Suprapubic skin (tissue), 4 donors: ENCODE results near the gene ZDHHC3.

Experiments used
- EP300 ChIP-seq: sonication (generic); formaldehyde crosslinking; IDR thresholded peaks from one replicate; pipeline ENCODE4 v1.6.1; 2017; ENCODE audit warnings: antibody characterized with exemption
- POLR2AphosphoS5 ChIP-seq, 3 donors: sonication (generic); formaldehyde crosslinking; IDR thresholded peaks; one replicate each; pipeline ENCODE4 v1.6.1; 2017; ENCODE audit warnings: antibody characterized with exemption in 3 of 3
- TF ChIP-seq, protein P1 (sequence below), 2 donors: fragments of 200-600 bp in 1 of 2; fragments of 450-650 bp in 1 of 2; sonication (generic) in 1 of 2; IDR thresholded peaks; one replicate each; pipeline ENCODE4 v1.5.1; 2016 to 2019; ENCODE audit warnings: antibody characterized with exemption in 2 of 2, mild to moderate bottlenecking in 1 of 2, moderate library complexity in 1 of 2

DNA sequence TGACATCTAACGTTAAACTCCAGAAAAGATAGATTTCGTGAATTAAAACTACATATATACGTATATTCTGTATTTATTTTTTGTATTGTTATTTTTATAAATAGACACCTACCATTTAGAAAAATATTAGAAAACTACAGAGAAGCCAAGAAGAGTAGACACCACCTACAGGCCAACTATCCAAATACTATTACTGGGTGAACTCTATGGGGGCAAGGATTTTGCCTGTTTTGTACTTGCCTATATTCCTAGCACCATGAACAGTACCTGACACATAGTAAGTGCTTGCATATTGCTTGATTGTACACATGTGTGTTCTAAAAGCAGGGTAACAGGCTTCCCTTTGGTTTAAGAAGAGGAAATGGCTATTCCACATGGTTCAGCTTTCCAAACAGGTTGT is 25.8 kb upstream of the ZDHHC3 start:
- TF ChIP-seq, protein P1, sequence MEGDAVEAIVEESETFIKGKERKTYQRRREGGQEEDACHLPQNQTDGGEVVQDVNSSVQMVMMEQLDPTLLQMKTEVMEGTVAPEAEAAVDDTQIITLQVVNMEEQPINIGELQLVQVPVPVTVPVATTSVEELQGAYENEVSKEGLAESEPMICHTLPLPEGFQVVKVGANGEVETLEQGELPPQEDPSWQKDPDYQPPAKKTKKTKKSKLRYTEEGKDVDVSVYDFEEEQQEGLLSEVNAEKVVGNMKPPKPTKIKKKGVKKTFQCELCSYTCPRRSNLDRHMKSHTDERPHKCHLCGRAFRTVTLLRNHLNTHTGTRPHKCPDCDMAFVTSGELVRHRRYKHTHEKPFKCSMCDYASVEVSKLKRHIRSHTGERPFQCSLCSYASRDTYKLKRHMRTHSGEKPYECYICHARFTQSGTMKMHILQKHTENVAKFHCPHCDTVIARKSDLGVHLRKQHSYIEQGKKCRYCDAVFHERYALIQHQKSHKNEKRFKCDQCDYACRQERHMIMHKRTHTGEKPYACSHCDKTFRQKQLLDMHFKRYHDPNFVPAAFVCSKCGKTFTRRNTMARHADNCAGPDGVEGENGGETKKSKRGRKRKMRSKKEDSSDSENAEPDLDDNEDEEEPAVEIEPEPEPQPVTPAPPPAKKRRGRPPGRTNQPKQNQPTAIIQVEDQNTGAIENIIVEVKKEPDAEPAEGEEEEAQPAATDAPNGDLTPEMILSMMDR (IDR thresholded peaks at IDR 0.05), result no peak
- no peak for TF ChIP-seq EP300
- TF ChIP-seq POLR2AphosphoS5 (IDR thresholded peaks at IDR 0.05), result no peak
